ENCODE data around the gene TRIM58. TPM values are rescaled to one million over a fixed set of nuclear protein-coding genes. Genes with fewer than 3 reads are reported as not detected.

Gene TRIM58
- total RNA-seq: 1 to 10 TPM; 1.7 to 1.8 TPM
- 0.46 TPM for polyA plus RNA-seq (2013, experiment 1 of 2)
- polyA plus RNA-seq (2013, experiment 2 of 2): 0.25 TPM
- long read RNA-seq, experiment 1, partial matches to known transcripts: 0 of 1 reads
- long read RNA-seq, experiment 1, other reads (novel, unspliced or antisense): 1 of 1 reads
- long read RNA-seq, experiment 2, transcript TRIM58-201 (6 exons, 3,225 nt): major isoform, 5 of 9 reads
- long read RNA-seq, experiment 2, partial matches to known transcripts: 0 of 9 reads
- long read RNA-seq, experiment 2, other reads (novel, unspliced or antisense): 4 of 9 reads
- long read RNA-seq, experiment 3: 0 reads
- long read RNA-seq, experiment 4, partial matches to known transcripts: 0 of 1 reads
- long read RNA-seq, experiment 4, other reads (novel, unspliced or antisense): 1 of 1 reads

DNA sequence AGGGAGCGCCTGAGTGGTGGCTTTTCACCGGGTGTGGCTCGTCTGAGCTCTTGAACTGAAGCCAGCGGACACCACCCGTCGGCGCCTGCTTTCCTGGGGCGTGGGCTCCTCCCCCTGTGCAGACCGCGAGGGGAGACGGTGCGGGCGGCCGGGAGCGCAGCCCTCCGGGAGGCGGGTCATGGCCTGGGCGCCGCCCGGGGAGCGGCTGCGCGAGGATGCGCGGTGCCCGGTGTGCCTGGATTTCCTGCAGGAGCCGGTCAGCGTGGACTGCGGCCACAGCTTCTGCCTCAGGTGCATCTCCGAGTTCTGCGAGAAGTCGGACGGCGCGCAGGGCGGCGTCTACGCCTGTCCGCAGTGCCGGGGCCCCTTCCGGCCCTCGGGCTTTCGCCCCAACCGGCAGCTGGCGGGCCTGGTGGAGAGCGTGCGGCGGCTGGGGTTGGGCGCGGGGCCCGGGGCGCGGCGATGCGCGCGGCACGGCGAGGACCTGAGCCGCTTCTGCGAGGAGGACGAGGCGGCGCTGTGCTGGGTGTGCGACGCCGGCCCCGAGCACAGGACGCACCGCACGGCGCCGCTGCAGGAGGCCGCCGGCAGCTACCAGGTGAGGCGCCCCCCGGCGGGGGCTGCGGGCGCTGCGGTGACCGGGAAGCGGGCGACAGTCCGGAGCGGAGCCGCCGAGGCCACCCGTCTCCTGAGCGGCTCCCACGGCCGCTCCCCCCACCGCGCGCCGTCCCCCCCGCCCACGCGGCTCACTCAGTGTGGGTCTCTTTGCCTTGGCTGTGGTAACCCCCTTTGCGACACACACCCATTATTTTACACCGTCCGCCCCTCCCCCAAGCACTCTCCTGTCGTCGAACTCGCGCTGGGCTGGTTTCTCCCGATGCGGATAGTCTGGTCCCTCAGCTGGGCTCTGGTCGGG is at the start of gene TRIM58:
Gene TRIM58, plus strand, starts transcription at position 119 of the 916 bp plus-strand sequence. Its CDS starts 60 bp downstream, at position 179.
- Mint-ChIP-seq H3K4me3 (peak within 1 kb of the TSS; percentile 53), H3K36me3 (ENCODE audit: low read depth) (no peaks in the 10 kb centered on the region), H3K27ac (no peak within 1 kb of the TSS), H3K27me3 (ENCODE audit: insufficient read depth) (peaks cover 9% of the 10 kb centered on the region), H3K4me1 (no peaks in the 10 kb centered on the region), H3K9me3 (peaks cover 38% of the 10 kb centered on the region)
- Histone ChIP-seq H3K4me3 (ENCODE audit: low read length) (no peak within 1 kb of the TSS), H3K9me3 (ENCODE audit: control insufficient read depth, low read length) (peaks cover 40% of the 10 kb centered on the region), H3K4me1 (ENCODE audit: control insufficient read depth, insufficient read depth, low read length) (no peaks in the 10 kb centered on the region), H3K27me3 (ENCODE audit: control insufficient read depth, insufficient read depth, low read length, poor library complexity, severe bottlenecking) (peaks cover 6% of the 10 kb centered on the region), H3K36me3 (ENCODE audit: control insufficient read depth, insufficient read depth, low read length) (no peaks in the 10 kb centered on the region), H3K9ac (ENCODE audit: extremely low read depth, low read length, poor library complexity, severe bottlenecking) (no peak within 1 kb of the TSS), H3K27ac (ENCODE audit: low read depth, low read length) (no peak within 1 kb of the TSS)
- peak; percentile 72 for TF ChIP-seq CTCF (conservative IDR thresholded peaks at IDR 0.05)
- DNase-seq: no peak
- WGBS, 2 experiments (ENCODE audit: insufficient coverage in 1 of 2, insufficient read length in 1 of 2): 23 to 55% methylated on average over 44 to 109 of the region's 109 CpGs

GRCh38 chr1:247812637-247813036 is 44.4 kb upstream of the TRIM58 start:
- Mint-ChIP-seq H3K27ac (no peak overlapping the region), H3K36me3 (ENCODE audit: low read depth) (no peaks in the 10 kb centered on the region), H3K9me3 (peaks cover 30% of the 10 kb centered on the region), H3K4me1 (no peaks in the 10 kb centered on the region), H3K27me3 (ENCODE audit: insufficient read depth) (no peaks in the 10 kb centered on the region), H3K4me3 (no peak overlapping the region)
- DNase-seq: no peak
- Histone ChIP-seq H3K27me3 (ENCODE audit: control insufficient read depth, insufficient read depth, low read length, poor library complexity, severe bottlenecking) (no peaks in the 10 kb centered on the region), H3K4me1 (ENCODE audit: control insufficient read depth, insufficient read depth, low read length) (no peaks in the 10 kb centered on the region), H3K4me3 (ENCODE audit: low read length) (no peak overlapping the region), H3K27ac (ENCODE audit: low read depth, low read length) (no peak overlapping the region), H3K36me3 (ENCODE audit: control insufficient read depth, insufficient read depth, low read length) (no peaks in the 10 kb centered on the region), H3K9me3 (ENCODE audit: control insufficient read depth, low read length) (peaks cover 37% of the 10 kb centered on the region), H3K9ac (ENCODE audit: extremely low read depth, low read length, poor library complexity, severe bottlenecking) (no peak overlapping the region)
- no peak for TF ChIP-seq CTCF (conservative IDR thresholded peaks at IDR 0.05)
- 39 to 42% methylated on average over 2 of the region's 2 CpGs for WGBS, 2 experiments (ENCODE audit: insufficient coverage in 1 of 2, insufficient read length in 1 of 2)

DNA sequence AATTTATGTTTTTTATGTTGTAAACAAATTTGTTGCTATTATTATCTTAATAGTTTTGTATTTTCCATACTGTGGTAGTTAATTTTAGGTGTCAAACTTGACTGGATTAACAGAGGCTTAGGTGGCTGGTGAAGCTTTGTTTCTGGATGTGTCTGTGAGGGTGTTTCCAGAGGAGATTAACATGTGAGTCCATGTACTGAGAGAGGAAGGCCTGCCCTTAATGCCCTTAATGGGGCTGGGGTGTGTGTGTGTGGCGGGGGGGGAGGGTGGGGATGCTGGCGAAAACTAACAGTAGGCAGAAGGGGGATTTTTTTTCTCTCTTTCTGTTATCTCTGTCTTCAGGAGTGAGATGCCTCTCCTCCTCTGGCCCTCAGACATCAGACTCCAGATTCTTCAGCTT is 34.9 kb upstream of the TRIM58 start:
- Mint-ChIP-seq H3K36me3 (ENCODE audit: low read depth) (peaks cover 3% of the 10 kb centered on the region), H3K27ac (no peak overlapping the region), H3K4me1 (peaks cover 8% of the 10 kb centered on the region), H3K9me3 (peaks cover 29% of the 10 kb centered on the region), H3K27me3 (ENCODE audit: insufficient read depth) (no peaks in the 10 kb centered on the region), H3K4me3 (no peak overlapping the region)
- H3K9me3 ChIP-seq (ENCODE audit: control insufficient read depth, low read length): peaks cover 56% of the 10 kb centered on the region
- no peak for TF ChIP-seq CTCF (conservative IDR thresholded peaks at IDR 0.05)
- no peak for DNase-seq
- no peaks in the 10 kb centered on the region for H3K27me3 ChIP-seq (ENCODE audit: control insufficient read depth, insufficient read depth, low read length, poor library complexity, severe bottlenecking)
- H3K4me3 ChIP-seq (ENCODE audit: low read length): no peak overlapping the region
- H3K4me1 ChIP-seq (ENCODE audit: control insufficient read depth, insufficient read depth, low read length): no peaks in the 10 kb centered on the region
- no peak overlapping the region for H3K9ac ChIP-seq (ENCODE audit: extremely low read depth, low read length, poor library complexity, severe bottlenecking)
- H3K27ac ChIP-seq (ENCODE audit: low read depth, low read length): no peak overlapping the region
- no CpG with 5 or more reads among the region's 2 CpGs for WGBS, 2 experiments (ENCODE audit: insufficient coverage in 1 of 2, insufficient read length in 1 of 2)
- no peaks in the 10 kb centered on the region for H3K36me3 ChIP-seq (ENCODE audit: control insufficient read depth, insufficient read depth, low read length)
